Astrocyte (in vitro differentiated cells and primary cell): ENCODE data around the gene BHLHA9. TPM values are rescaled to one million over a fixed set of nuclear protein-coding genes. Genes with fewer than 3 reads are reported as not detected.

Experiments used
- DNase-seq: peaks from one replicate; pipeline ENCODE4 v3.0.0-alpha.2; 2010; ENCODE audit warnings: low read depth
- FAIRE-seq: peaks from 2 replicates; lab custom pipeline; 2011; peaks lifted over from hg19 to GRCh38; lab: Jason Lieb, UNC
- H2AFZ ChIP-seq: 2 replicates; pipeline ENCODE4 v1.6.0; 2012; ENCODE audit warnings: low read depth, low read length, inconsistent platforms
- H3K27ac ChIP-seq: 2 replicates; pipeline ENCODE4 v1.5.1; 2011; ENCODE audit warnings: low read depth, low read length, inconsistent platforms
- H3K27me3 ChIP-seq: 2 replicates; pipeline ENCODE4 v1.6.0; 2011; ENCODE audit warnings: low read length, inconsistent platforms; ENCODE audit not compliant: insufficient read depth
- H3K36me3 ChIP-seq: 2 replicates; pipeline ENCODE4 v1.5.1; 2011; ENCODE audit warnings: low read length, inconsistent platforms; ENCODE audit not compliant: insufficient read depth
- H3K4me1 ChIP-seq: 2 replicates; pipeline ENCODE4 v1.5.1; 2011; ENCODE audit warnings: low read length, inconsistent platforms; ENCODE audit not compliant: insufficient read depth
- H3K4me2 ChIP-seq: 2 replicates; pipeline ENCODE4 v1.6.0; 2012; ENCODE audit warnings: low read length, inconsistent platforms
- H3K4me3 ChIP-seq: 2 replicates; pipeline ENCODE4 v1.5.1; 2011; ENCODE audit warnings: low read depth, mild to moderate bottlenecking, low read length, inconsistent platforms; ENCODE audit not compliant: insufficient read depth
- H3K79me2 ChIP-seq: 2 replicates; pipeline ENCODE4 v1.6.0; 2012; ENCODE audit warnings: mild to moderate bottlenecking, low read length, inconsistent platforms; ENCODE audit not compliant: insufficient read depth
- H3K9ac ChIP-seq: 2 replicates; pipeline ENCODE4 v1.6.0; 2012; ENCODE audit warnings: mild to moderate bottlenecking, low read length, inconsistent platforms
- H3K9me3 ChIP-seq: 2 replicates; pipeline ENCODE4 v1.5.1; 2012; ENCODE audit warnings: low read depth, mild to moderate bottlenecking, low read length, inconsistent platforms; ENCODE audit not compliant: insufficient read depth
- H4K20me1 ChIP-seq: 2 replicates; pipeline ENCODE4 v1.6.0; 2012; ENCODE audit warnings: low read length, inconsistent platforms; ENCODE audit not compliant: insufficient read depth
- H3K27ac Mint-ChIP-seq: one replicate; pipeline ENCODE4 v1.8.0; 2021; ENCODE audit warnings: mild to moderate bottlenecking, mixed read lengths; ENCODE audit not compliant: unreplicated experiment
- H3K27me3 Mint-ChIP-seq: one replicate; pipeline ENCODE4 v1.8.0; 2021; ENCODE audit warnings: low read depth, mixed read lengths; ENCODE audit not compliant: unreplicated experiment
- H3K36me3 Mint-ChIP-seq: one replicate; pipeline ENCODE4 v1.8.0; 2021; ENCODE audit warnings: low read depth, mixed read lengths; ENCODE audit not compliant: unreplicated experiment
- H3K4me1 Mint-ChIP-seq: one replicate; pipeline ENCODE4 v1.8.0; 2021; ENCODE audit warnings: low read depth, mixed read lengths; ENCODE audit not compliant: unreplicated experiment
- H3K4me3 Mint-ChIP-seq: one replicate; pipeline ENCODE4 v1.8.0; 2021; ENCODE audit warnings: mild to moderate bottlenecking, moderate library complexity, mixed read lengths; ENCODE audit not compliant: unreplicated experiment
- H3K9me3 Mint-ChIP-seq: one replicate; pipeline ENCODE4 v1.8.0; 2021; ENCODE audit warnings: mild to moderate bottlenecking, mixed read lengths; ENCODE audit not compliant: unreplicated experiment
- EZH2 ChIP-seq: IDR thresholded peaks from 2 replicates; pipeline ENCODE4 v1.6.1; 2012; ENCODE audit warnings: mild to moderate bottlenecking, low read length, inconsistent platforms; ENCODE audit not compliant: insufficient read depth
- total RNA-seq: library from RNA; stranded (reverse); gene quantifications from 2 replicates; pipeline ENCODE4 v1.2.1, GENCODE V29; 2021
- TF ChIP-seq, protein P1 (sequence below): IDR thresholded peaks from 2 replicates; pipeline ENCODE4 v1.5.1; 2011; ENCODE audit warnings: low read depth, mild to moderate bottlenecking, inconsistent platforms, low read length, moderate library complexity; ENCODE audit not compliant: insufficient read depth

Gene BHLHA9
- total RNA-seq, 1 donor from 2014 or later = not detected

- TF ChIP-seq, protein P1, sequence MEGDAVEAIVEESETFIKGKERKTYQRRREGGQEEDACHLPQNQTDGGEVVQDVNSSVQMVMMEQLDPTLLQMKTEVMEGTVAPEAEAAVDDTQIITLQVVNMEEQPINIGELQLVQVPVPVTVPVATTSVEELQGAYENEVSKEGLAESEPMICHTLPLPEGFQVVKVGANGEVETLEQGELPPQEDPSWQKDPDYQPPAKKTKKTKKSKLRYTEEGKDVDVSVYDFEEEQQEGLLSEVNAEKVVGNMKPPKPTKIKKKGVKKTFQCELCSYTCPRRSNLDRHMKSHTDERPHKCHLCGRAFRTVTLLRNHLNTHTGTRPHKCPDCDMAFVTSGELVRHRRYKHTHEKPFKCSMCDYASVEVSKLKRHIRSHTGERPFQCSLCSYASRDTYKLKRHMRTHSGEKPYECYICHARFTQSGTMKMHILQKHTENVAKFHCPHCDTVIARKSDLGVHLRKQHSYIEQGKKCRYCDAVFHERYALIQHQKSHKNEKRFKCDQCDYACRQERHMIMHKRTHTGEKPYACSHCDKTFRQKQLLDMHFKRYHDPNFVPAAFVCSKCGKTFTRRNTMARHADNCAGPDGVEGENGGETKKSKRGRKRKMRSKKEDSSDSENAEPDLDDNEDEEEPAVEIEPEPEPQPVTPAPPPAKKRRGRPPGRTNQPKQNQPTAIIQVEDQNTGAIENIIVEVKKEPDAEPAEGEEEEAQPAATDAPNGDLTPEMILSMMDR = no peak
- TF ChIP-seq EZH2 = no peak
- Histone ChIP-seq H3K9me3 (no peaks in the 10 kb centered on the region), H3K9ac (no peak overlapping the region), H3K4me2 (no peak overlapping the region), H3K4me1 (no peaks in the 10 kb centered on the region), H3K79me2 (no peaks in the 10 kb centered on the region), H3K4me3 (no peak overlapping the region), H3K36me3 (no peaks in the 10 kb centered on the region), H2AFZ (no peak overlapping the region), H4K20me1 (no peaks in the 10 kb centered on the region), H3K27me3 (no peaks in the 10 kb centered on the region), H3K27ac (no peak overlapping the region)
- Mint-ChIP-seq H3K36me3 (no peaks in the 10 kb centered on the region), H3K9me3 (peaks cover 8% of the 10 kb centered on the region), H3K4me1 (no peaks in the 10 kb centered on the region), H3K27ac (peak overlapping the region; percentile 24), H3K27me3 (peaks cover 22% of the 10 kb centered on the region), H3K4me3 (no peak overlapping the region)
- no peak for DNase-seq
- no peak for FAIRE-seq
Observed at GRCh38 chr17:1286379-1287106, 16.3 kb downstream of the BHLHA9 start.

DNA sequence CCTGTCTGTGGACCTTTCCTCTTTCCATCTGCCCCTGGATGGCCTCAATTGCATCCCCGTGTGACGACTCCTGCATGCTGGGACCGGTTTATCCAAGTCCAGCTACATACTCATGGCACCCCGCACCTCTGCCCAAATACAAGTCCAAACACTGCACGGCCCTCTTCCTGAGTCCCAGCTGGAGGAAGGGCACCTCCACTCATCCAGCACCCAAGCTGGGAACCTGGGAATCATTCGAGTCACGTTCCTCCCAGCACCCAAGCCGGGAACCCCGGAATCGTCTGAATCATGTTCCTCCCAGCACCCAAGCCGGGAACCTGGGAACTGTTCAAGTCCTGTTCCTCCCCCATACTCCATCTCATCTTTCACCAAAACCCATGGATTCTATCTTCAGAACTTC is 19.5 kb downstream of the BHLHA9 start:
- Histone ChIP-seq H3K4me3 (no peak overlapping the region), H3K27me3 (peaks cover 2% of the 10 kb centered on the region), H3K27ac (no peak overlapping the region), H3K4me1 (no peaks in the 10 kb centered on the region), H3K4me2 (no peak overlapping the region), H2AFZ (no peak overlapping the region), H3K79me2 (no peaks in the 10 kb centered on the region), H3K9me3 (no peaks in the 10 kb centered on the region), H3K9ac (no peak overlapping the region), H3K36me3 (no peaks in the 10 kb centered on the region), H4K20me1 (no peaks in the 10 kb centered on the region)
- no peak for FAIRE-seq
- DNase-seq = no peak
- Mint-ChIP-seq H3K27ac (peak overlapping the region; percentile 35), H3K27me3 (peaks cover 26% of the 10 kb centered on the region), H3K4me3 (no peak overlapping the region), H3K36me3 (peaks cover 3% of the 10 kb centered on the region), H3K9me3 (peaks cover 15% of the 10 kb centered on the region), H3K4me1 (no peaks in the 10 kb centered on the region)
- TF ChIP-seq, protein P1 = no peak
- no peak for TF ChIP-seq EZH2

DNA sequence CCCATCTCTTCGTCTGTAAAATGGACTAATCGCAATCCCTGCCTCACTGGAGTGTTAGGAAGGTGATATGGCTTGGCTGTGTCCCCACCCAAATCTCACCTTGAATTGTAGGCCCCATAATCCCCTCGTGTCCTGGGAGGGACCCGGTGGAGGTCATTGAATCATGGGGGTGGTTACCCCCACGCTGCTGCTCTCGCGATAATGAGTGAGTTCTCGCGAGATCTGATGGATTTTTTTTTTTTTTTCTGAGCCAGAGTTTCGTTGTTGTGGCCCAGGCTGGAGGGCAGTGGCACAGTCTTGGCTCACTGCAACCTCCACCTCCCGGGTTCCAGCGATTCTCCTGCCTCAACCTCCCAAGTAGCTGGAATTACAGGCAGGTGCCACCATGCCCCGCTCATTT is 20.4 kb downstream of the BHLHA9 start:
- Histone ChIP-seq H3K27me3 (peaks cover 2% of the 10 kb centered on the region), H3K4me3 (no peak overlapping the region), H3K4me2 (no peak overlapping the region), H2AFZ (no peak overlapping the region), H3K9me3 (no peaks in the 10 kb centered on the region), H3K9ac (no peak overlapping the region), H3K27ac (no peak overlapping the region), H3K79me2 (no peaks in the 10 kb centered on the region), H3K4me1 (no peaks in the 10 kb centered on the region), H3K36me3 (no peaks in the 10 kb centered on the region), H4K20me1 (no peaks in the 10 kb centered on the region)
- H3K27ac Mint-ChIP-seq = no peak overlapping the region
- H3K4me3 Mint-ChIP-seq = no peak overlapping the region
- FAIRE-seq (no peak), DNase-seq (no peak)
- peaks cover 15% of the 10 kb centered on the region for H3K9me3 Mint-ChIP-seq
- peaks cover 27% of the 10 kb centered on the region for H3K27me3 Mint-ChIP-seq
- H3K4me1 Mint-ChIP-seq = no peaks in the 10 kb centered on the region
- H3K36me3 Mint-ChIP-seq = peaks cover 3% of the 10 kb centered on the region
- TF ChIP-seq, protein P1 = no peak
- TF ChIP-seq EZH2 = no peak
